GM18873 (cell line): ENCODE data around the gene IER3.

ENCODE experiments used
- ATAC-seq: cut with Tn5 transposase; IDR thresholded peaks from one replicate; pipeline ENCODE4 v1.9.1; 2021; ENCODE audit warnings: mild to moderate bottlenecking, moderate library complexity, moderate number of reproducible peaks; ENCODE audit not compliant: unreplicated experiment, low FRiP score

The IER3 gene

DNA sequence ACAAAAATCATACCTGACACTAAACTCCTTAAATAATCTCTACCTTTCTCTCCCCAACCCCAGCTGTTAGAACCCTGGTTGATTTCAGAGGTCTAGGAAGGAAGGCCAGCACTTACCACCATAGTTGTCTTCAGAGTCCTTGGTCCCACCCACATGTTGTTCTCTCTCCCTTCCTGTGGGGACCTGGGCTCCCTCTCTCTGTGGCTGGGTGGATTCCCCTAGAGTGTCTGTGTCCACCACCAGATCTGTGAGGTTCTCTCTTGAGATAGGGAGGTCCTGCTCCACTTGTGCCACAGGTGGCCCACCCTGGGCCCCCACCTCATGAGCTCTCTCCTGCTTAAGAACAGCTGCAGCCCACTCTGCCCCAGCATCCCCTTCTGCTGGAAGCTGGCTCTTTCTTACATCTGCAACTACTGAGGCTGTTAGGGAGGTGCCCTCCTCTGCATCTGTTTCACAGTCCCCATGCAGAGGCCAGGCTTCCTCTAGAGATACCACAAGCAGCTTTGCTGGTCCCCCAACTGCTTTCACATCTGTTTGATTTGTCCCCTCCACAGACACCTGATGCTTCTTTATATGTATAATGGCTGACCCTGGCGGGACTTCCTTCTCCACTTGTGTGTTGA lies 32.5 kb downstream of the IER3 start:
- ATAC-seq, result no peak

DNA sequence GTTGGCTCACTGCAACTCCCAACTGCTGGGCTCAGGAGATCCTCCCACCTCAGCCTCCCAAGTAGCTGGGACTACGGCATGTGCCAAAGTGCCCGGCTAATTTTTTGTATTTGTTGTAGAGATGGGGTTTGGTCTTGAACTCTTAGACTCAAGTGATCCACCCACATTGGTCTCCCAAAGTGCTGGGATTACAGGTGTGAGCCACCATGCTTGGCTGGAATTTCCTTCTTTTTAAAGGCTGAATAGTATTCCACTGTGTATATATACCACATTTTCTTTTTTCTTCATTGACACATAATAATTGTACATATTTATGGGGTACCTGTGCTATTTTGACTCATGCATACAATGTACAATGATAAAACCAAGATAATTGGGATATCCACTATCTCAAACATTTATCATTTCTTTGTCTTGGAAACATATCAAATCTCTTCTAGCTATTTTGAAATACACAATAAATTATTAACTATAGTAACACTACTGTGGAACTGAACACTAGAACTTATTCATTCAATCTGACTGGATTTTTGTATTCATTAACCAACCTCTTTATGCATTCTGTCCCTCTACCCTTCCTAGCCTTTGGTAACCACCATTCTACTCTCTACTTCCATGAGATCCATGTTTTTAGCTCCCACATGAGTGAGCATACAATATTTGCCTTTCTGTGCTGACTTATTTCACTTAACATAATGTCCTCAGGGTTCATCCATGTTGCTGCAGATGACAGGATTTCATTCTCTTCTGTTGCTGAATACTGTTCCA lies 35.1 kb downstream of the IER3 start:
- no peak for ATAC-seq

DNA sequence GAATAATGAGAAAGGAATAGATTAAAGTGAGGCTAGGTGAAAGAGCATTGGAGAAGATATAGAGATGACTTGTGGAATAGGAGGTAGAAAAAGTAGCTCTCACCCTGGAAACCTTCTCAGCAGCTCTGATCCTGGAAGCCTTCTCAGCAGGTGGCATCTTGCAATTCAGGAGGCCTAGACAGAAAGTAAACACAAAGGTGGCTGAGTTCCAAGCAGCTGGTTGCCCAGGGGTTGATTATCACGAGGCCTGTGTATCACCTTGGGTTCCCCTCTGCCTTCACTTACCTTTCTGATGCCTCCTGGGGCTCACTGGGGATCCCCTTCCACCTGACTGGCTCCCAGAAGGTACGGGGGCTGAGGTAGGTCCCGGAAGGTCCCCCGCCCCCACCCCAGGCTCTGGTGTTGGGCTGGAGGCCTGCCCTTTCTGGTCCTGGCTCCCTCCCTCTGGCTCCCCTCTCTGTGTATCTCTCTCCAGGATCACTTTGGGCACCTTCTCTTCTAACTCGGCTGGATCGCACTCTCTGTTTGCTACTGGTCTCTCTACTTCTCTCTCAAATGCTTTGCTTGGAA lies 37.0 kb downstream of the IER3 start:
- no peak for ATAC-seq

DNA sequence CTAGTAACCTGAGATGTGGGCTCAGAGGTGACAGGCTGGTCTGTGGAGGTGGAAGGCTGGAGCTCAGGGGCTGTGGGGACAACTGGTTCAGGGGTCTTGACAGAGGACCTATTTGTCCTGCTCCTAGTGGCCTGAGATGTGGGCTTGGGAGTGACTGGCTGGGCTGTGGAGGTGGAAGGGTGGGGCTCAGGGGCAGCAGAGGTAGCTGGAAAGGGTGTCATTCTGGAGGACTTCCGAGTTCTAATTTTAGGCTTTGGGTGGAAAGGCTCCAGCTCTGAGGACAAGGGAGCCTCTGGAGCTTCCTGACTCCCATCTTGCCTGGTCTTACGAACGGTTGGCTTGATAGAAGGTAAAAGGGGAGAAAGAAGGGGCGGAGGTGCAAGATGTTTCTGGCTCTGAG lies 38.7 kb downstream of the IER3 start:
- no peak for ATAC-seq

DNA sequence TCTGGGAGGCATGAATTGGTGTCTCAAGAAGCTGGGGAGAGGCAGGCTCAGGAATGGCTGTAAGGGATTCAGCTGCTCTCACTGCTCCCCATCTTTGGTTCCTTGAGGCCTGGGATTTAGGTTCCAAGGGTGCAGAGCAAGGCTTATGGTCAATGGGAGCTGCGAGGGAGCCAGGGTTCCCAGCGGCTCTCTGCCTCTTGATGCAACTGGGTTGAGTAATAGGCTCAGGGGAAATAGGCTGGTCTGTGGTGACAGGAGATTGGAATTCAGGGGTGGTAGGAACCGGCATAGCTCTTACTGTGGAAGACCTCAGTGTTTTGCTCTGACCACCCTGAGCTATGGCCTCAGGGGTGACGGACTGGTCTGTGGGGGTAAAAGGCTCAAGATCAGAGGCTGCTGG lies 40.5 kb downstream of the IER3 start:
- no peak for ATAC-seq

DNA sequence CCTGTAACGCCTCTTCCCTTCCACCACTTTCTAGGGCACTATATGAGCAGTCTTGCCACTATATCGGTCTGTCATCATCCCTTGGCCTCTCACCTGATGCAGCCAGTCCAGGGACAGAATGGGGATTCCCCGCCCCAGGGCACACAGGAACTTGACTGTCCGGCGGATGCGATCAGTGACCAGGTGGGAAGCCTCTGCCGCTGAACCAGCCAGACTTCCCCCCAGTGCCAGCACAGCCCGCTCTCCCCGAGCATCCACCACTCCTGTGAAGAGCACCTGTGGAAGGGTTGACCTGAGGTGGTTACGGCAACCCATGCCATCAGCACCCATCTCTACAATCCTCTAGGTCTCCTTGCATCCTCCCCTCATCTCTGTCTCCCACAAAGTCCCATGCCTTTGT lies 41.3 kb downstream of the IER3 start:
- ATAC-seq, result no peak

DNA sequence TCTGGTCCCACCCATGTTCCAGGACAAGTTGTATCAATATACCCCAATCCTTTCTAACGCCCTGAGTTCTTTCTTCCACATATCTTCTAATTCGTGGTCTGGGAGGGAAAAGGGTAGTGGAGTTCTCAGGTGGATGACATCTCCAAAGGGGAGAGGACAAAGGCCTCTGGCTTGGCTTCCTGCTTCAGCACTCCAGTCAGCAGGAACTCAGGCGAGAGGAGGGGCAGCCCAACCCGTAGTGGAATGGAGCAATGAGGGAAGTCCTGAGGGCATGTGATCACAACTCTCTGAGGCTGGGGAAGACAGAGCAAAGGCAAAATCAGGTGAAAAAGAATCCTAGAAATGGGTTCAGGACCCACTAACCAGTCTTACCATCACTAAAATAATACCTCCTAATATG lies 44.0 kb downstream of the IER3 start:
- ATAC-seq, result no peak

DNA sequence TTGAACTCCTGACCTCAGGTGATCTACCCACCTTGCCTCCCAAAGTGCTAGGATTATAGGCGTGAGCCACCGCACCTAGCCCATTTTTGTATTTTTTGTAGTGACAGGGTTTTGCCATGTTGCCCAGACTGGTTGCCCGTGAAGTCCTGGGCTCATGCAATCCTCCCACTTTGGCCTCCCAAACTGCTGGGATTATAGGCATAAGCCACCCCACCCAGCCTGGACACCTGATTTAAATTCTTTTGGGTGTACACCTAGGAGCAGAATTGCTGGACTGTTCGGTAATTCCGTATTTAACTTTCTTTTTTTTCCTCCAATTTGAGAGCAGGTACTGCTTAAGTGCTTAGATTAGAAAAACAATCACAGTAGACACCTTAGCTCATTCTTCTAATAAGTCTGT lies 47.9 kb downstream of the IER3 start:
- ATAC-seq, result no peak
